ENCODE results near the gene MYCL. TPM values are rescaled to one million over a fixed set of nuclear protein-coding genes. Genes with fewer than 3 reads are reported as not detected.

MYCL gene
- total and polyA plus RNA-seq, 2 of the 8 experiments (the other 6 are each of a cell fraction or from before 2014, with no cell fraction given), result 20.3 to 28.8 TPM

DNA sequence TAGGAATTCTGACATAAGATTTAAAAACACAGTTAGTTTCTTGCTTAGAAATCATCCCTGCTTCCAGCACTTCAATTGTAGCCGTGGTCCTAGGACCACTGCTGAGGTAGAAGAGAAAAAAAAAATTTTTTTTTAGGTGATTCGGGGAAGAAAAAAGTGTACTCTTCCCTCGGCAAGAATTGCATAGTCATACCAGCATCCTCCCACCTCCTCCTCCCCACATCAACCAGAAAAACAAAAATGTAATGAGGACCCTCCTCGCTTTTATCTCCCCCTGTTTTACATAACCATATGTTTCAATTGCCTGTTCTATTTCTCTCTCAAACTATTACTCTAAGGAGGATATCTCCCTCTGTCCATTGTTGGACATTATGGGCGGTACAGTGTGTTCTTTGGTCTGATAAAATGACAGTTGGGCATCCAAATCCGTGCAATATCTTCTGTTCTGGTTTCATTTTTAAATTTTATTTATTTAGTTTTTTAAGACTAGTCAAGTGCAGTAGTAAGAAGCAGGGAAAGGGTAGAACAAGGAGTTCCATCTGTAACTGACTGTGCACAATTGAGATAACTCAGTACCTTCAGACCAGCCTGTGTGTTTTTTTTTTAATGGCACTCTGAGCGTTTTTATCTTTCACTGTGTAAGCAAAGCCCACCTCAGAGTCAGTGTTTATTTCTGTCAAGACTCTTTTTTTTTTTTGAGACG, 42.8 kb upstream of the MYCL start:
- 80% methylated on average over 8 of the region's 8 CpGs; no CpG with 5 or more reads in 1 of the 2 experiments for WGBS, 2 experiments (ENCODE audit: extremely low coverage in 1 of 2, insufficient coverage in 1 of 2, insufficient read length in 1 of 2, insufficient replicate concordance in 2 of 2, low coverage in 1 of 2, low lambda C conversion rate in 2 of 2, missing lambda C conversion rate in 1 of 2)
- no peak overlapping the region for H2BK20ac ChIP-seq (ENCODE audit: low read length)
- H3K27ac ChIP-seq (ENCODE audit: low read depth, low read length), result no peak overlapping the region
- H3K4me2 ChIP-seq (ENCODE audit: insufficient read depth in 1 of 2, low read depth in 2 of 2, low read length in 2 of 2), result no peak overlapping the region
- H3K27me3 ChIP-seq (replicated peaks in 1 of 4; ENCODE audit: control insufficient read depth in 3 of 4, extremely low read depth in 1 of 4, insufficient read depth in 3 of 4, low read length in 3 of 4), result no peaks in the 10 kb centered on the region
- no peak overlapping the region for H3K4me3 ChIP-seq (ENCODE audit: extremely low read depth in 1 of 4, insufficient read depth in 2 of 4, low read depth in 3 of 4, low read length in 4 of 4)
- H3K79me1 ChIP-seq (ENCODE audit: low read depth, low read length), result no peaks in the 10 kb centered on the region
- H2BK120ac ChIP-seq (replicated peaks; ENCODE audit: low read depth, low read length), result no peak overlapping the region
- H4K91ac ChIP-seq (replicated peaks; ENCODE audit: insufficient read length, low read length), result no peak overlapping the region
- no peak overlapping the region for H2AFZ ChIP-seq (ENCODE audit: low read length)
- H3K14ac ChIP-seq (ENCODE audit: insufficient read length), result no peak overlapping the region
- H3K23ac ChIP-seq (ENCODE audit: insufficient read length), result no peak overlapping the region
- no peak overlapping the region for H3K18ac ChIP-seq (ENCODE audit: extremely low read depth, low read length)
- H4K5ac ChIP-seq (ENCODE audit: insufficient read length, low read depth, low read length), result no peak overlapping the region
- no peak overlapping the region for H3K4ac ChIP-seq (replicated peaks; ENCODE audit: insufficient read length, low read depth, low read length)
- no peak overlapping the region for H2BK15ac ChIP-seq (ENCODE audit: low read length)
- H3K79me2 ChIP-seq (ENCODE audit: control insufficient read depth in 1 of 2, insufficient read depth in 2 of 2, low read length in 2 of 2), result no peaks in the 10 kb centered on the region
- no peaks in the 10 kb centered on the region for H3K9me3 ChIP-seq (ENCODE audit: insufficient read depth in 2 of 2, low read depth in 1 of 2, low read length in 1 of 2)
- no peak overlapping the region for H2BK12ac ChIP-seq (ENCODE audit: low read depth, low read length)
- no peak overlapping the region for H2BK5ac ChIP-seq (ENCODE audit: low read depth, low read length)
- no peaks in the 10 kb centered on the region for H3K36me3 ChIP-seq (ENCODE audit: control insufficient read depth in 2 of 4, insufficient read depth in 4 of 4, low read length in 3 of 4)
- H3K4me1 ChIP-seq (replicated peaks in 1 of 4; ENCODE audit: control insufficient read depth in 3 of 4, insufficient read depth in 4 of 4, low read length in 3 of 4), result peaks cover 0 to 3% (median under 1%) of the 10 kb centered on the region in 4 experiments; a peak in 2 of 7 replicates
- no peak overlapping the region for H4K8ac ChIP-seq (ENCODE audit: extremely low read depth, insufficient read depth, low read length)
- DNase-seq (ENCODE audit: low read depth in 1 of 2, low spot score in 2 of 2), result no peak
- ChIA-PET POLR2A (ENCODE audit: partially characterized antibody) (interaction anchor here (0.6 to 5.2 kb wide), 2 partner anchors 10 to 82 kb away, joined by 4 to 29 read pairs; partner anchors contain the start of gene MFSD2A), CTCF (ENCODE audit: partially characterized antibody) (interaction anchor here (1.2 kb wide), 1 partner anchor 12 kb away, joined by 4 read pairs; no protein-coding TSS in a partner anchor)
- H4K20me1 ChIP-seq (replicated peaks in 1 of 2; ENCODE audit: control insufficient read depth in 1 of 2, insufficient read depth in 2 of 2, low read length in 2 of 2), result no peaks in the 10 kb centered on the region
- H3K9ac ChIP-seq (replicated peaks in 1 of 4; ENCODE audit: extremely low read depth in 1 of 4, low read depth in 3 of 4, low read length in 3 of 4), result no peak overlapping the region
- no peak overlapping the region for H3K56ac ChIP-seq (replicated peaks; ENCODE audit: insufficient read length, low read depth, low read length)
- FAIRE-seq, result no peak
- H2AK5ac ChIP-seq (ENCODE audit: low read depth, low read length), result no peak overlapping the region
- H3K23me2 ChIP-seq (ENCODE audit: low read depth, low read length), result no peaks in the 10 kb centered on the region
- TF ChIP-seq, protein P1, sequence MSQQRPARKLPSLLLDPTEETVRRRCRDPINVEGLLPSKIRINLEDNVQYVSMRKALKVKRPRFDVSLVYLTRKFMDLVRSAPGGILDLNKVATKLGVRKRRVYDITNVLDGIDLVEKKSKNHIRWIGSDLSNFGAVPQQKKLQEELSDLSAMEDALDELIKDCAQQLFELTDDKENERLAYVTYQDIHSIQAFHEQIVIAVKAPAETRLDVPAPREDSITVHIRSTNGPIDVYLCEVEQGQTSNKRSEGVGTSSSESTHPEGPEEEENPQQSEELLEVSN (IDR thresholded peaks at IDR 0.05), result no peak
- TF ChIP-seq TAF7 (optimal IDR thresholded peaks at IDR 0.05; ENCODE audit: borderline replicate concordance, low read depth, low read length) (no peak), SIN3A (conservative IDR thresholded peaks at IDR 0.05 in 1 of 2, IDR thresholded peaks at IDR 0.05 in 1 of 2; ENCODE audit: low read depth in 1 of 2, low read length in 2 of 2) (no peak), SAP30 (IDR thresholded peaks at IDR 0.05; ENCODE audit: insufficient read depth, insufficient replicate concordance, low read length) (no peak), POLR2A (IDR thresholded peaks at IDR 0.05; ENCODE audit: control extremely low read depth in 1 of 2, low read depth in 2 of 2, low read length in 2 of 2) (no peak), BACH1 (IDR thresholded peaks at IDR 0.05; ENCODE audit: low read length) (no peak), RAD21 (IDR thresholded peaks at IDR 0.05 in 1 of 2, conservative IDR thresholded peaks at IDR 0.05 in 1 of 2; ENCODE audit: low read depth in 2 of 2, low read length in 2 of 2) (no peak)
- TF ChIP-seq, protein P2, sequence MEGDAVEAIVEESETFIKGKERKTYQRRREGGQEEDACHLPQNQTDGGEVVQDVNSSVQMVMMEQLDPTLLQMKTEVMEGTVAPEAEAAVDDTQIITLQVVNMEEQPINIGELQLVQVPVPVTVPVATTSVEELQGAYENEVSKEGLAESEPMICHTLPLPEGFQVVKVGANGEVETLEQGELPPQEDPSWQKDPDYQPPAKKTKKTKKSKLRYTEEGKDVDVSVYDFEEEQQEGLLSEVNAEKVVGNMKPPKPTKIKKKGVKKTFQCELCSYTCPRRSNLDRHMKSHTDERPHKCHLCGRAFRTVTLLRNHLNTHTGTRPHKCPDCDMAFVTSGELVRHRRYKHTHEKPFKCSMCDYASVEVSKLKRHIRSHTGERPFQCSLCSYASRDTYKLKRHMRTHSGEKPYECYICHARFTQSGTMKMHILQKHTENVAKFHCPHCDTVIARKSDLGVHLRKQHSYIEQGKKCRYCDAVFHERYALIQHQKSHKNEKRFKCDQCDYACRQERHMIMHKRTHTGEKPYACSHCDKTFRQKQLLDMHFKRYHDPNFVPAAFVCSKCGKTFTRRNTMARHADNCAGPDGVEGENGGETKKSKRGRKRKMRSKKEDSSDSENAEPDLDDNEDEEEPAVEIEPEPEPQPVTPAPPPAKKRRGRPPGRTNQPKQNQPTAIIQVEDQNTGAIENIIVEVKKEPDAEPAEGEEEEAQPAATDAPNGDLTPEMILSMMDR (IDR thresholded peaks at IDR 0.05; ENCODE audit: control extremely low read depth in 1 of 3, insufficient read depth in 1 of 3, low read depth in 1 of 3, low read length in 3 of 3), result no peak

Data from H1 (cell line).